ENCODE data around the gene MALAT1. TPM values are rescaled to one million over a fixed set of nuclear protein-coding genes. Genes with fewer than 3 reads are reported as not detected.
A peak's percentile ranks its signal among the peaks of the same experiment; 100 is the strongest.

The MALAT1 gene
- total RNA-seq, 4 donors from 2014 or later = 5,806 to 14,299 (median 7,416) TPM

DNA sequence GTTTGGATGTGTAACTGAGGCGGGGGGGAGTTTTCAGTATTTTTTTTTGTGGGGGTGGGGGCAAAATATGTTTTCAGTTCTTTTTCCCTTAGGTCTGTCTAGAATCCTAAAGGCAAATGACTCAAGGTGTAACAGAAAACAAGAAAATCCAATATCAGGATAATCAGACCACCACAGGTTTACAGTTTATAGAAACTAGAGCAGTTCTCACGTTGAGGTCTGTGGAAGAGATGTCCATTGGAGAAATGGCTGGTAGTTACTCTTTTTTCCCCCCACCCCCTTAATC lies 2.3 kb downstream of the MALAT1 start:
- intact Hi-C loops (cut with DNase I; ENCODE audit: low total_unique reads) = no loop called here
- TF ChIP-seq, protein P1, sequence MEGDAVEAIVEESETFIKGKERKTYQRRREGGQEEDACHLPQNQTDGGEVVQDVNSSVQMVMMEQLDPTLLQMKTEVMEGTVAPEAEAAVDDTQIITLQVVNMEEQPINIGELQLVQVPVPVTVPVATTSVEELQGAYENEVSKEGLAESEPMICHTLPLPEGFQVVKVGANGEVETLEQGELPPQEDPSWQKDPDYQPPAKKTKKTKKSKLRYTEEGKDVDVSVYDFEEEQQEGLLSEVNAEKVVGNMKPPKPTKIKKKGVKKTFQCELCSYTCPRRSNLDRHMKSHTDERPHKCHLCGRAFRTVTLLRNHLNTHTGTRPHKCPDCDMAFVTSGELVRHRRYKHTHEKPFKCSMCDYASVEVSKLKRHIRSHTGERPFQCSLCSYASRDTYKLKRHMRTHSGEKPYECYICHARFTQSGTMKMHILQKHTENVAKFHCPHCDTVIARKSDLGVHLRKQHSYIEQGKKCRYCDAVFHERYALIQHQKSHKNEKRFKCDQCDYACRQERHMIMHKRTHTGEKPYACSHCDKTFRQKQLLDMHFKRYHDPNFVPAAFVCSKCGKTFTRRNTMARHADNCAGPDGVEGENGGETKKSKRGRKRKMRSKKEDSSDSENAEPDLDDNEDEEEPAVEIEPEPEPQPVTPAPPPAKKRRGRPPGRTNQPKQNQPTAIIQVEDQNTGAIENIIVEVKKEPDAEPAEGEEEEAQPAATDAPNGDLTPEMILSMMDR (IDR thresholded peaks at IDR 0.05) = no peak
- TF ChIP-seq POLR2A (IDR thresholded peaks at IDR 0.05) = no peak
- no peak for DNase-seq (ENCODE audit: low spot score in 2 of 2)
- 0 to 5% methylated on average over 2 of the region's 2 CpGs for WGBS, 2 donors
- H3K4me3 ChIP-seq (ENCODE audit: low read depth, poor library complexity, severe bottlenecking) = peak overlapping the region; percentile 90

DNA sequence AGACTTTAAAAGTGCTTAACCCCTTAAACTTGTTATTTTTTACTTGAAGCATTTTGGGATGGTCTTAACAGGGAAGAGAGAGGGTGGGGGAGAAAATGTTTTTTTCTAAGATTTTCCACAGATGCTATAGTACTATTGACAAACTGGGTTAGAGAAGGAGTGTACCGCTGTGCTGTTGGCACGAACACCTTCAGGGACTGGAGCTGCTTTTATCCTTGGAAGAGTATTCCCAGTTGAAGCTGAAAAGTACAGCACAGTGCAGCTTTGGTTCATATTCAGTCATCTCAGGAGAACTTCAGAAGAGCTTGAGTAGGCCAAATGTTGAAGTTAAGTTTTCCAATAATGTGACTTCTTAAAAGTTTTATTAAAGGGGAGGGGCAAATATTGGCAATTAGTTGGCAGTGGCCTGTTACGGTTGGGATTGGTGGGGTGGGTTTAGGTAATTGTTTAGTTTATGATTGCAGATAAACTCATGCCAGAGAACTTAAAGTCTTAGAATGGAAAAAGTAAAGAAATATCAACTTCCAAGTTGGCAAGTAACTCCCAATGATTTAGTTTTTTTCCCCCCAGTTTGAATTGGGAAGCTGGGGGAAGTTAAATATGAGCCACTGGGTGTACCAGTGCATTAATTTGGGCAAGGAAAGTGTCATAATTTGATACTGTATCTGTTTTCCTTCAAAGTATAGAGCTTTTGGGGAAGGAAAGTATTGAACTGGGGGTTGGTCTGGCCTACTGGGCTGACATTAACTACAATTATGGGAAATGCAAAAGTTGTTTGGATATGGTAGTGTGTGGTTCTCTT lies 2.8 kb downstream of the MALAT1 start:
- intact Hi-C loops (cut with DNase I; ENCODE audit: low total_unique reads) = no loop called here
- TF ChIP-seq POLR2A (IDR thresholded peaks at IDR 0.05) = no peak
- TF ChIP-seq, protein P1 (IDR thresholded peaks at IDR 0.05) = no peak
- H3K4me3 ChIP-seq (ENCODE audit: low read depth, poor library complexity, severe bottlenecking) = peak overlapping the region; percentile 90
- 0% methylated on average over 3 of the region's 3 CpGs for WGBS, 2 donors
- no peak for DNase-seq (ENCODE audit: low spot score in 2 of 2)

DNA sequence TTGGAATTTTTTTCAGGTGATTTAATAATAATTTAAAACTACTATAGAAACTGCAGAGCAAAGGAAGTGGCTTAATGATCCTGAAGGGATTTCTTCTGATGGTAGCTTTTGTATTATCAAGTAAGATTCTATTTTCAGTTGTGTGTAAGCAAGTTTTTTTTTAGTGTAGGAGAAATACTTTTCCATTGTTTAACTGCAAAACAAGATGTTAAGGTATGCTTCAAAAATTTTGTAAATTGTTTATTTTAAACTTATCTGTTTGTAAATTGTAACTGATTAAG lies 3.4 kb downstream of the MALAT1 start:
- intact Hi-C loops (cut with DNase I; ENCODE audit: low total_unique reads) = no loop called here
- no peak for TF ChIP-seq POLR2A (IDR thresholded peaks at IDR 0.05)
- DNase-seq (ENCODE audit: low spot score in 2 of 2) = no peak

DNA sequence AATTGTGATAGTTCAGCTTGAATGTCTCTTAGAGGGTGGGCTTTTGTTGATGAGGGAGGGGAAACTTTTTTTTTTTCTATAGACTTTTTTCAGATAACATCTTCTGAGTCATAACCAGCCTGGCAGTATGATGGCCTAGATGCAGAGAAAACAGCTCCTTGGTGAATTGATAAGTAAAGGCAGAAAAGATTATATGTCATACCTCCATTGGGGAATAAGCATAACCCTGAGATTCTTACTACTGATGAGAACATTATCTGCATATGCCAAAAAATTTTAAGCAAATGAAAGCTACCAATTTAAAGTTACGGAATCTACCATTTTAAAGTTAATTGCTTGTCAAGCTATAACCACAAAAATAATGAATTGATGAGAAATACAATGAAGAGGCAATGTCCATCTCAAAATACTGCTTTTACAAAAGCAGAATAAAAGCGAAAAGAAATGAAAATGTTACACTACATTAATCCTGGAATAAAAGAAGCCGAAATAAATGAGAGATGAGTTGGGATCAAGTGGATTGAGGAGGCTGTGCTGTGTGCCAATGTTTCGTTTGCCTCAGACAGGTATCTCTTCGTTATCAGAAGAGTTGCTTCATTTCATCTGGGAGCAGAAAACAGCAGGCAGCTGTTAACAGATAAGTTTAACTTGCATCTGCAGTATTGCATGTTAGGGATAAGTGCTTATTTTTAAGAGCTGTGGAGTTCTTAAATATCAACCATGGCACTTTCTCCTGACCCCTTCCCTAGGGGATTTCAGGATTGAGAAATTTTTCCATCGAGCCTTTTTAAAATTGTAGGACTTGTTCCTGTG lies 3.9 kb downstream of the MALAT1 start:
- WGBS, 2 donors = 1 to 2% methylated on average over 6 of the region's 6 CpGs
- no peak for DNase-seq (ENCODE audit: low spot score in 2 of 2)
- intact Hi-C loops (cut with DNase I; ENCODE audit: low total_unique reads) = no loop called here
- TF ChIP-seq POLR2A (IDR thresholded peaks at IDR 0.05) = no peak
- TF ChIP-seq, protein P1 (IDR thresholded peaks at IDR 0.05) = no peak
- peak overlapping the region; percentile 90 for H3K4me3 ChIP-seq (ENCODE audit: low read depth, poor library complexity, severe bottlenecking)

More for the DNA sequence above, 3.4 kb downstream of the MALAT1 start:
- H3K4me3 ChIP-seq (ENCODE audit: low read depth, poor library complexity, severe bottlenecking) = peak overlapping the region; percentile 90

DNA sequence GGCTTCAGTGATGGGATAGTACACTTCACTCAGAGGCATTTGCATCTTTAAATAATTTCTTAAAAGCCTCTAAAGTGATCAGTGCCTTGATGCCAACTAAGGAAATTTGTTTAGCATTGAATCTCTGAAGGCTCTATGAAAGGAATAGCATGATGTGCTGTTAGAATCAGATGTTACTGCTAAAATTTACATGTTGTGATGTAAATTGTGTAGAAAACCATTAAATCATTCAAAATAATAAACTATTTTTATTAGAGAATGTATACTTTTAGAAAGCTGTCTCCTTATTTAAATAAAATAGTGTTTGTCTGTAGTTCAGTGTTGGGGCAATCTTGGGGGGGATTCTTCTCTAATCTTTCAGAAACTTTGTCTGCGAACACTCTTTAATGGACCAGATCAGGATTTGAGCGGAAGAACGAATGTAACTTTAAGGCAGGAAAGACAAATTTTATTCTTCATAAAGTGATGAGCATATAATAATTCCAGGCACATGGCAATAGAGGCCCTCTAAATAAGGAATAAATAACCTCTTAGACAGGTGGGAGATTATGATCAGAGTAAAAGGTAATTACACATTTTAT lies 4.6 kb downstream of the MALAT1 start:
- no peak for DNase-seq (ENCODE audit: low spot score in 2 of 2)
- TF ChIP-seq POLR2A (IDR thresholded peaks at IDR 0.05) = no peak
- TF ChIP-seq, protein P1 (IDR thresholded peaks at IDR 0.05) = no peak
- intact Hi-C loops (cut with DNase I; ENCODE audit: low total_unique reads) = no loop called here
- H3K4me3 ChIP-seq (ENCODE audit: low read depth, poor library complexity, severe bottlenecking) = peak overlapping the region; percentile 90
- WGBS, 2 donors = 0 to 3% methylated on average over 3 of the region's 3 CpGs

DNA sequence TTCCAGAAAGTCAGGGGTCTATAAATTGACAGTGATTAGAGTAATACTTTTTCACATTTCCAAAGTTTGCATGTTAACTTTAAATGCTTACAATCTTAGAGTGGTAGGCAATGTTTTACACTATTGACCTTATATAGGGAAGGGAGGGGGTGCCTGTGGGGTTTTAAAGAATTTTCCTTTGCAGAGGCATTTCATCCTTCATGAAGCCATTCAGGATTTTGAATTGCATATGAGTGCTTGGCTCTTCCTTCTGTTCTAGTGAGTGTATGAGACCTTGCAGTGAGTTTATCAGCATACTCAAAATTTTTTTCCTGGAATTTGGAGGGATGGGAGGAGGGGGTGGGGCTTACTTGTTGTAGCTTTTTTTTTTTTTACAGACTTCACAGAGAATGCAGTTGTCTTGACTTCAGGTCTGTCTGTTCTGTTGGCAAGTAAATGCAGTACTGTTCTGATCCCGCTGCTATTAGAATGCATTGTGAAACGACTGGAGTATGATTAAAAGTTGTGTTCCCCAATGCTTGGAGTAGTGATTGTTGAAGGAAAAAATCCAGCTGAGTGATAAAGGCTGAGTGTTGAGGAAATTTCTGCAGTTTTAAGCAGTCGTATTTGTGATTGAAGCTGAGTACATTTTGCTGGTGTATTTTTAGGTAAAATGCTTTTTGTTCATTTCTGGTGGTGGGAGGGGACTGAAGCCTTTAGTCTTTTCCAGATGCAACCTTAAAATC lies 5.3 kb downstream of the MALAT1 start:
- intact Hi-C loops (cut with DNase I; ENCODE audit: low total_unique reads) = no loop called here
- peak overlapping the region; percentile 90 for H3K4me3 ChIP-seq (ENCODE audit: low read depth, poor library complexity, severe bottlenecking)
- DNase-seq (ENCODE audit: low spot score in 2 of 2) = no peak
- TF ChIP-seq, protein P1 (IDR thresholded peaks at IDR 0.05) = no peak
- no peak for TF ChIP-seq POLR2A (IDR thresholded peaks at IDR 0.05)
- 0 to 1% methylated on average over 3 of the region's 3 CpGs for WGBS, 2 donors
